ENCODE results near the gene CDK1. TPM values are rescaled to one million over a fixed set of nuclear protein-coding genes. Genes with fewer than 3 reads are reported as not detected.

The CDK1 gene
- total RNA-seq, 1 donor from 2014 or later, result 6.6 TPM

- Histone ChIP-seq H3K4me3 (ENCODE audit: insufficient read depth, low read depth, low read length) (no peak overlapping the region), H3K4me2 (ENCODE audit: low read length) (peak overlapping the region; percentile 2), H4K20me1 (ENCODE audit: insufficient read depth, low read length) (no peaks in the 10 kb centered on the region), H3K27me3 (ENCODE audit: insufficient read depth, low read length) (no peaks in the 10 kb centered on the region), H3K27ac (ENCODE audit: low read depth, low read length) (no peak overlapping the region), H3K79me2 (ENCODE audit: insufficient read depth, low read length) (no peaks in the 10 kb centered on the region), H3K9me3 (ENCODE audit: insufficient read depth, low read depth, low read length) (no peaks in the 10 kb centered on the region), H3K9ac (ENCODE audit: low read length) (no peak overlapping the region), H3K36me3 (ENCODE audit: insufficient read depth, low read length) (no peaks in the 10 kb centered on the region), H3K4me1 (ENCODE audit: insufficient read depth, low read length) (peaks cover 30% of the 10 kb centered on the region), H2AFZ (ENCODE audit: low read depth, low read length) (no peak overlapping the region)
- no peaks in the 10 kb centered on the region for H3K36me3 Mint-ChIP-seq (ENCODE audit: low read depth, unreplicated experiment)
- no peak for TF ChIP-seq EZH2 (IDR thresholded peaks at IDR 0.05; ENCODE audit: insufficient read depth, low read length)
- TF ChIP-seq CTCF (IDR thresholded peaks at IDR 0.05; ENCODE audit: insufficient read depth, low read depth, low read length), result peak; percentile 49
- H3K27ac Mint-ChIP-seq (ENCODE audit: unreplicated experiment), result peak overlapping the region; percentile 98
- DNase-seq (ENCODE audit: low read depth), result peak; percentile 91
- FAIRE-seq, result peak; percentile 17
- H3K4me1 Mint-ChIP-seq (ENCODE audit: low read depth, unreplicated experiment), result peaks cover 60% of the 10 kb centered on the region
- no peaks in the 10 kb centered on the region for H3K27me3 Mint-ChIP-seq (ENCODE audit: low read depth, unreplicated experiment)
- no peak overlapping the region for H3K4me3 Mint-ChIP-seq (ENCODE audit: unreplicated experiment)
- H3K9me3 Mint-ChIP-seq (ENCODE audit: unreplicated experiment), result no peaks in the 10 kb centered on the region
These were observed 41.9 kb downstream of the CDK1 start for GRCh38 chr10:60820093-60820754.

- DNase-seq (ENCODE audit: low read depth), result peak; percentile 21
- Histone ChIP-seq H3K79me2 (ENCODE audit: insufficient read depth, low read length) (no peaks in the 10 kb centered on the region), H3K4me3 (ENCODE audit: insufficient read depth, low read depth, low read length) (no peak overlapping the region), H3K27me3 (ENCODE audit: insufficient read depth, low read length) (no peaks in the 10 kb centered on the region), H4K20me1 (ENCODE audit: insufficient read depth, low read length) (no peaks in the 10 kb centered on the region), H2AFZ (ENCODE audit: low read depth, low read length) (no peak overlapping the region), H3K4me1 (ENCODE audit: insufficient read depth, low read length) (peaks cover 30% of the 10 kb centered on the region), H3K9ac (ENCODE audit: low read length) (no peak overlapping the region), H3K27ac (ENCODE audit: low read depth, low read length) (no peak overlapping the region), H3K4me2 (ENCODE audit: low read length) (no peak overlapping the region), H3K36me3 (ENCODE audit: insufficient read depth, low read length) (no peaks in the 10 kb centered on the region), H3K9me3 (ENCODE audit: insufficient read depth, low read depth, low read length) (no peaks in the 10 kb centered on the region)
- H3K36me3 Mint-ChIP-seq (ENCODE audit: low read depth, unreplicated experiment), result no peaks in the 10 kb centered on the region
- FAIRE-seq, result no peak
- H3K4me1 Mint-ChIP-seq (ENCODE audit: low read depth, unreplicated experiment), result peaks cover 60% of the 10 kb centered on the region
- no peak overlapping the region for H3K4me3 Mint-ChIP-seq (ENCODE audit: unreplicated experiment)
- no peak for TF ChIP-seq CTCF (IDR thresholded peaks at IDR 0.05; ENCODE audit: insufficient read depth, low read depth, low read length)
- no peak for TF ChIP-seq EZH2 (IDR thresholded peaks at IDR 0.05; ENCODE audit: insufficient read depth, low read length)
- H3K27ac Mint-ChIP-seq (ENCODE audit: unreplicated experiment), result peak overlapping the region; percentile 98
- H3K27me3 Mint-ChIP-seq (ENCODE audit: low read depth, unreplicated experiment), result no peaks in the 10 kb centered on the region
- H3K9me3 Mint-ChIP-seq (ENCODE audit: unreplicated experiment), result peaks cover 2% of the 10 kb centered on the region
These were observed 43.4 kb downstream of the CDK1 start for GRCh38 chr10:60821656-60822055.

- no peak for TF ChIP-seq CTCF (IDR thresholded peaks at IDR 0.05; ENCODE audit: insufficient read depth, low read depth, low read length)
- TF ChIP-seq EZH2 (IDR thresholded peaks at IDR 0.05; ENCODE audit: insufficient read depth, low read length), result no peak
- peak overlapping the region; percentile 93 for H3K27ac Mint-ChIP-seq (ENCODE audit: unreplicated experiment)
- Histone ChIP-seq H3K4me3 (ENCODE audit: insufficient read depth, low read depth, low read length) (no peak overlapping the region), H3K4me2 (ENCODE audit: low read length) (no peak overlapping the region), H3K9me3 (ENCODE audit: insufficient read depth, low read depth, low read length) (no peaks in the 10 kb centered on the region), H3K27ac (ENCODE audit: low read depth, low read length) (no peak overlapping the region), H3K4me1 (ENCODE audit: insufficient read depth, low read length) (peaks cover 24% of the 10 kb centered on the region), H3K27me3 (ENCODE audit: insufficient read depth, low read length) (no peaks in the 10 kb centered on the region), H3K36me3 (ENCODE audit: insufficient read depth, low read length) (no peaks in the 10 kb centered on the region), H2AFZ (ENCODE audit: low read depth, low read length) (no peak overlapping the region), H4K20me1 (ENCODE audit: insufficient read depth, low read length) (no peaks in the 10 kb centered on the region), H3K9ac (ENCODE audit: low read length) (no peak overlapping the region), H3K79me2 (ENCODE audit: insufficient read depth, low read length) (no peaks in the 10 kb centered on the region)
- DNase-seq (ENCODE audit: low read depth) (no peak), FAIRE-seq (no peak)
- no peaks in the 10 kb centered on the region for H3K36me3 Mint-ChIP-seq (ENCODE audit: low read depth, unreplicated experiment)
- peaks cover 2% of the 10 kb centered on the region for H3K9me3 Mint-ChIP-seq (ENCODE audit: unreplicated experiment)
- H3K4me3 Mint-ChIP-seq (ENCODE audit: unreplicated experiment), result no peak overlapping the region
- H3K27me3 Mint-ChIP-seq (ENCODE audit: low read depth, unreplicated experiment), result no peaks in the 10 kb centered on the region
- peaks cover 54% of the 10 kb centered on the region for H3K4me1 Mint-ChIP-seq (ENCODE audit: low read depth, unreplicated experiment)
These were observed 44.5 kb downstream of the CDK1 start for GRCh38 chr10:60822809-60823208.

All from astrocyte (in vitro differentiated cells and primary cell).